ENCODE data around the gene CCM2.

The CCM2 gene

DNA sequence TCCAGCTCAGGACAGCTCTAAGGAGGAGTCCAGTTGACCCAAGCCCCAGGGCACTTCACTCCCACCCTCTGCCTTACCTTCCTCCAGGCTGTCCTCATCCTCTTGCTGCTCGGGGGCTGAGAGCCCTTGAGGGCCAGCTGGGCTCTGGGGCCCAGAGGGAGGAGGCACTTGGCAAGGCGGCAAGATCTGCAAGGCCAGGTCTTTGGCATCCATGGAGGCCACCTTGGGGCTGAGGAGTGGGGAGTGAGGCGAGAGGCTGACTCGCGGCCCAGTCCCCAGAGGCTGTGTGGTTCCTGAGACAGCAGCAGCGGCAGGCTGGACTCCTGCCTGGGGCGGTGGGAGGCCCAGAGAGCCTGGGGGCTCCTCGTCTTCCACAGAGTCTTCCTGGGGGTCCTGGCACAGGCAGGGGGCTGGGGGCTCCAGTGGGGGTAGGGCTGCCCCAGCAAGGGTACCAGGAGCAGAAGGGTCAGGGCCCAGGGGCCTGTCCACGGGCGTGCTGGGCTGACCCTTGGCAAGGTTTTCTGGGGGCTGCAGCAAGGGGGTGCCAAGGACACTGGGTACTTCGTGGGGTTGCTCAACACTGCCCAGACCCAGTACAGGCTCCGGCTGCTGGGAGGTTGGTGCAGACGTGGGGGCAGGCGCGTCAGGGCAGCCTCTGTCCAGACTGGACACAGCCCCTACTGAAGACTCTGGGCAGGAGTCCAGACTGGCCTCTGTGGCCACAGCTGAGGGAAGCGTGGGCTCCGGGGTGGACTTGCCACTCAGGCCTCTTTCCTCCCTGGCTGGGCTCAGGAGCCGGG is 82.2 kb downstream of the CCM2 start:
- no peak overlapping the region for H3K9ac ChIP-seq (ENCODE audit: low read length)
- DNase-seq (ENCODE audit: low read depth): no peak
- H3K9me3 ChIP-seq (ENCODE audit: control insufficient read depth, low read length): no peaks in the 10 kb centered on the region
- peaks cover 4% of the 10 kb centered on the region for H3K36me3 ChIP-seq (ENCODE audit: control insufficient read depth, insufficient read depth, low read length, severe bottlenecking)
- H3K4me1 ChIP-seq (ENCODE audit: control insufficient read depth, insufficient read depth, low read length): peaks cover 11% of the 10 kb centered on the region
- no peak overlapping the region for H3K4me3 ChIP-seq (ENCODE audit: low read length)
- no peaks in the 10 kb centered on the region for H3K27me3 ChIP-seq (replicated peaks; ENCODE audit: control insufficient read depth, insufficient read depth, low read length)

DNA sequence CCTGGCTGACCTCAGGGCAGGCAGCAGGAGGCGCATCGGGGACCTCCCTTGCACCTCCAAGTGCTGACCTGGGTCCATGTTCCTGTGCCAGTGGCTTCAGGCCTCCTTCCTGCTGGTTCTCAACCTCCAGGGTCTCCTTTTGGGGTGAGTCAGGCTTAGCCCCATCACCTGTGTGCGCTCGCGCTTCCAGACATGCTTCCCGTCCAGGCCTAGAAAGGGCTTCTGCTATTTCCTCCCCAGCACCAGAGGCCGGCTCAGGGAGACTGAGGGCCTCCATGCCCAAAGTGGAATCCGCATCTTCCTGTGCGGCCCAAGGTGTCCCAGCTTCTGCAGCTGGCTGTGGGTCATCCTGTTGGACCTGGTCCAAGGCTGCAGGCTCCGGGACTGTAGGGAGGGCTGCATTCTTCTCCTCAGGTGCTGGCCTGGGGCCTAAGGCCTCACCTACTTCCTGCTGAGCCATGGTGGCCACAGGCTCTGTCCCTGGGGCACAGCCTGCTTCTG is 82.9 kb downstream of the CCM2 start:
- Histone ChIP-seq H3K4me1 (ENCODE audit: control insufficient read depth, insufficient read depth, low read length) (peaks cover 11% of the 10 kb centered on the region), H3K36me3 (ENCODE audit: control insufficient read depth, insufficient read depth, low read length, severe bottlenecking) (peaks cover 4% of the 10 kb centered on the region), H3K9me3 (ENCODE audit: control insufficient read depth, low read length) (no peaks in the 10 kb centered on the region), H3K4me3 (ENCODE audit: low read length) (no peak overlapping the region), H3K27me3 (replicated peaks; ENCODE audit: control insufficient read depth, insufficient read depth, low read length) (no peaks in the 10 kb centered on the region), H3K9ac (ENCODE audit: low read length) (no peak overlapping the region)
- no peak for DNase-seq (ENCODE audit: low read depth)

DNA sequence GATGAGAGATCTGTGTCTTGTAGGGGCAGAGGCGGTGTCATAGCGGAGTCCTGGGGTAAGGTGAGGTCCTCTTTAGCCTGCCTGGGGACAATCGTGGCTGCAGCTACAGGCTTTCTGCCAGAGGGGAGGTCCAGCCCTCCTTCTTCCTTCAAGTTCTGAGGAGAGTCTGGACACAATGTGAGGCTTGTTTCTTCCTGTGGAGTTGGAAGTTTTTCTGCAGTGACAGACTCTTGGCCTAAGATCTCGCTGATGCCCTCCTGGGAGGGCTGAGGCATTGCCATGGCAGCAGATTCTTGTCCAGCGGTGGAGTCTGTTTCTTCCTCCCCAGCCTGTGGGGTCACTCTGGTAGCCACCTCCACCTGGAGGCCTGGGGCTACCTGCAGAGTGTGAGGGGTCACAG is 84.3 kb downstream of the CCM2 start:
- no peaks in the 10 kb centered on the region for H3K36me3 ChIP-seq (ENCODE audit: control insufficient read depth, insufficient read depth, low read length, severe bottlenecking)
- DNase-seq (ENCODE audit: low read depth): no peak

DNA sequence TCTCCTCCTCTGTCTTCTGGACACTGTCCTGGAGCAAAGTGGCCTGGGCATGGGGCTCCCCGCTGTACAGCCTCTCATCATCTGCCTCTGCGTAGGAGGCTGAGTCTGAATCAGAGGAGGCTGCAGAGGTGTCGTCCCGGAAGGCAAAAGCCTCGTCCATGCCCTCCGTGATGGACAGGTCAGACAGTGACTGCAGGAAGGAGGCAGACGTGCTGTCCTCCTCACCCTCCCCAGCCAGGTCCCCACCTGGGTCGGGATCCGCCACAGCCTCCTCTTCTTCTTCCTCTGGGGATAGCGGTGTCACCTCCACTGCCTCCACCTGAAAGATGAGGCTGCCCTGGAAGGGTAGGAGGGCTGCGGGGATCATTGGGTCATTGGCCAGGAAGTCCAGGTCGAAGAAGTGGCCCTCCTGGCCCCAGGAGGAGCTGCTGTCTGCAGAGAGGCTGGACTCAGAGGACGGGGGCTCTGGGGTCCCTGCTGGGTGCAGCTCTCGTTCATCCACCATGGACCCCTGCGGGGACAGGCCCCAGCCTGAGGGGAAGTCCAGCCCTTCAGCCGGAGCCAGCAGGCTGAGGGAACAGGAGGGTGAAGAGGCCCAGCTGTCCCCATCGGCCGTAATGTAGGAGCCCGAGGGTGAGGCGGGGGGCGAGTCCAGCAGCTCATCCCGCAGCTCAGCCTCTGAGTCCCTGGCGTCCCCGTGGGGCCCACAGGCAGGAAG is 85.1 kb downstream of the CCM2 start:
- DNase-seq (ENCODE audit: low read depth): no peak
- H3K4me3 ChIP-seq (ENCODE audit: low read length): no peak overlapping the region
- H3K36me3 ChIP-seq (ENCODE audit: control insufficient read depth, insufficient read depth, low read length, severe bottlenecking): no peaks in the 10 kb centered on the region
- H3K27me3 ChIP-seq (replicated peaks; ENCODE audit: control insufficient read depth, insufficient read depth, low read length): peaks cover 5% of the 10 kb centered on the region
- no peaks in the 10 kb centered on the region for H3K9me3 ChIP-seq (ENCODE audit: control insufficient read depth, low read length)
- H3K9ac ChIP-seq (ENCODE audit: low read length): no peak overlapping the region
- peaks cover 11% of the 10 kb centered on the region for H3K4me1 ChIP-seq (ENCODE audit: control insufficient read depth, insufficient read depth, low read length)

More for the DNA sequence above, 84.3 kb downstream of the CCM2 start:
- Histone ChIP-seq H3K4me3 (ENCODE audit: low read length) (no peak overlapping the region), H3K9me3 (ENCODE audit: control insufficient read depth, low read length) (no peaks in the 10 kb centered on the region), H3K27me3 (replicated peaks; ENCODE audit: control insufficient read depth, insufficient read depth, low read length) (peaks cover 1% of the 10 kb centered on the region), H3K4me1 (ENCODE audit: control insufficient read depth, insufficient read depth, low read length) (peaks cover 11% of the 10 kb centered on the region), H3K9ac (ENCODE audit: low read length) (no peak overlapping the region)

DNA sequence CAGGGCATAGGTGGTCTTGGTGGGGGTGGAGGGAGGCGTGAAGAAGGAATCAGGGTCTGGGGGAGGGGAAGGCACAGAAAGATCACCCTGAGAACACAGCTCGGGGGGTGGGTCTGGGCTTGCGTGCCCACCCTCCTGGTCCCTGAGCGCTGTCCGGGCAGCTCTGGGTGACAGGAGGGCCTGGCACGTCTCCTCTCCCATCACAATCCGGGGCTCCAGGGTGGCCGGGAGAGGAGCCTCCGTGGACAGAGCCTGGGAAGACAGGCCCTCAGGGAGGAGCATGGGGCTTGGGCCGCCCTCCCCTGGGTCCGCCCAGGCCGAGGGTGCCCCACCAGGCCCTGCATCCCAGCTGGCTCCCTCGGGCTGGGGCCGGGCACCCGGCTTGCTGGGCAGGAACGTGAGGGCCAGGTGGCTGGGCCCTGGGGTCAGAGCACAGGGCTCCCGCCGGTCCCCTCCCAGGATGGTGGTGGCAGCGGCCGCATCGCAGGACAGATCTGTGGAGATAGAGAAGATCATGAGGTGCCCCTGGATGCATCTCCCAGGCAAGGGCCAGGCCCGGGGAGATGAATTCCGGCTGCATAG is 85.7 kb downstream of the CCM2 start:
- no peak for DNase-seq (ENCODE audit: low read depth)
- Histone ChIP-seq H3K9me3 (ENCODE audit: control insufficient read depth, low read length) (no peaks in the 10 kb centered on the region), H3K4me1 (ENCODE audit: control insufficient read depth, insufficient read depth, low read length) (peaks cover 11% of the 10 kb centered on the region), H3K4me3 (ENCODE audit: low read length) (no peak overlapping the region), H3K9ac (ENCODE audit: low read length) (no peak overlapping the region), H3K27me3 (replicated peaks; ENCODE audit: control insufficient read depth, insufficient read depth, low read length) (peaks cover 5% of the 10 kb centered on the region), H3K36me3 (ENCODE audit: control insufficient read depth, insufficient read depth, low read length, severe bottlenecking) (no peaks in the 10 kb centered on the region)

DNA sequence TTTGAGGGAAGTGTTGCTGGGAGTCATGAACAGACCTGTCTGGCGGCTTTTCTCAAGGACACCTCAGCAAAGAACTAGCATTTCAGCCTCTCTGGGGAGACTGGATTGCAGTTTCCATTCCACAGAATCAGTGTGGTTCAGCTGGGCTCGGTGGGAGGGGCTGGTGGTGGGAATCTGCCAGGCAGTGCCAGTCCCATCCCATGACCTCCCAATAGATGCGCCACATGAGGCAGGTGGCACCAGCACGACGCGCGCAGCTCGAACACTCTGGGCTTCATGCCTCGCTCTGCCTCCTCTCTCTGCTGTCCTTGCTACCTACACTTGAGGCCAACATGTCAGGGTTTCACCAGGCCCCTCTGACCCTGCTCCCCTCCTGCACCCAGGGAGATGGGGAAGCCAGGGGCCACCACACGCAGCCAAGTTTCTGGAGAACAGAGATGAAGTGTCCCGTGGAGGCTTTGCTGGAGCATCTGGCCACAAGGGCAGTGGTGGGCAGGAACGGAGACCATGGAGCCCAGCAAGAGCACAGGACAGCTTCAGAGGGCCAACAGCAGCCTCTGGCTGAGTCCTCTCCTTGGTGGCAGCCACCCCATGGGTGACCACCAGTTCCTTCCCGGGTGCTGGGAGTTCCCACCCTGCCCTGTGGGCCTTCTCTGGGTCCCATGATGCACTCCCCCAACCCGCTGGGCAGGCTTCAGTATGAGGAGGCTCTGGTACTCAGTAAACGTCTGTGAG is 86.5 kb downstream of the CCM2 start:
- H3K36me3 ChIP-seq (ENCODE audit: control insufficient read depth, insufficient read depth, low read length, severe bottlenecking): no peaks in the 10 kb centered on the region
- peaks cover 11% of the 10 kb centered on the region for H3K4me1 ChIP-seq (ENCODE audit: control insufficient read depth, insufficient read depth, low read length)
- no peak for DNase-seq (ENCODE audit: low read depth)
- no peak overlapping the region for H3K4me3 ChIP-seq (ENCODE audit: low read length)
- H3K9me3 ChIP-seq (ENCODE audit: control insufficient read depth, low read length): no peaks in the 10 kb centered on the region
- H3K27me3 ChIP-seq (replicated peaks; ENCODE audit: control insufficient read depth, insufficient read depth, low read length): peaks cover 5% of the 10 kb centered on the region
- no peak overlapping the region for H3K9ac ChIP-seq (ENCODE audit: low read length)

DNA sequence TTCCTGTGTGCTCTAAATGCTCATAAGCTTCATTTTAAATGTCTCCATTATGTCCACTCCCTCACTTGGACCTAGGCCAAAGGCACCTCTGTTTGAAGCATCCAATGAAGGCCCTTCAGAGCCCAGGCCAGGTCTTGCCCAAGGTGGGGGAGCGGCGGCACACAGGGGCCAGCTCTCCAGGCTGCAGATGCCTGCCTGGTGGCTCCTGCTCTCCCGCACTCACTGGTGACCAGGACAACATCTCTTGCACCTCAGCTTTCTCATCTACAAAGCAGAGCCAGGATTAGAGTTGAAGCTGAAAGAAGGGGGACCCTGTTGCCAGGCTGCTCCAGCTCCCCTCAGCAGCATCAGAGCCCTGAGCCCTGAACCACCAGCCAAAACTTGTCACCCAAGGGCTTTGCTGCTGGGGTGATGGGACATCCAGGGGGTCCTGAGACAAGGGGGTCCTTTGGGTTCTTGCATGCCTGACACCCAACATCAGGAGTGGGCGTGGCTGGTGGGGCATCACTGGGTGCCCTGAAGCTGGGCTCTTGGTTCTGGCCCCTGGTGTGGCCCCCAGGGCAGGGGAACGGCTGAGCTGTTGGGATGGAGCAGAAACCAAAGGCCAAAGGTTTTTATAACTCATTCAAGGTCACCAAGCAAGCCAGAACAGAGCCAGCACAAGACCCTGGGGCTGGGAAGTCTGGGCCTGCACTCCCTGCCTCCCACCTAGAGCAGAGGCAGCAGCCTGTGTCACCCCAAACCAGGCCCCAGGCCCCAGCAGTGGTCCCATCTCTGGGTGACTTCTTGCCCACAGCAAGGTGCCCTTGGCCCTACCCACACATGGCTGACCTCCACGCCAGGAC is 87.5 kb downstream of the CCM2 start:
- no peak for DNase-seq (ENCODE audit: low read depth)
- Histone ChIP-seq H3K4me1 (ENCODE audit: control insufficient read depth, insufficient read depth, low read length) (peaks cover 4% of the 10 kb centered on the region), H3K9me3 (ENCODE audit: control insufficient read depth, low read length) (no peaks in the 10 kb centered on the region), H3K27me3 (replicated peaks; ENCODE audit: control insufficient read depth, insufficient read depth, low read length) (peaks cover 5% of the 10 kb centered on the region), H3K36me3 (ENCODE audit: control insufficient read depth, insufficient read depth, low read length, severe bottlenecking) (no peaks in the 10 kb centered on the region), H3K4me3 (ENCODE audit: low read length) (no peak overlapping the region), H3K9ac (ENCODE audit: low read length) (no peak overlapping the region)

DNA sequence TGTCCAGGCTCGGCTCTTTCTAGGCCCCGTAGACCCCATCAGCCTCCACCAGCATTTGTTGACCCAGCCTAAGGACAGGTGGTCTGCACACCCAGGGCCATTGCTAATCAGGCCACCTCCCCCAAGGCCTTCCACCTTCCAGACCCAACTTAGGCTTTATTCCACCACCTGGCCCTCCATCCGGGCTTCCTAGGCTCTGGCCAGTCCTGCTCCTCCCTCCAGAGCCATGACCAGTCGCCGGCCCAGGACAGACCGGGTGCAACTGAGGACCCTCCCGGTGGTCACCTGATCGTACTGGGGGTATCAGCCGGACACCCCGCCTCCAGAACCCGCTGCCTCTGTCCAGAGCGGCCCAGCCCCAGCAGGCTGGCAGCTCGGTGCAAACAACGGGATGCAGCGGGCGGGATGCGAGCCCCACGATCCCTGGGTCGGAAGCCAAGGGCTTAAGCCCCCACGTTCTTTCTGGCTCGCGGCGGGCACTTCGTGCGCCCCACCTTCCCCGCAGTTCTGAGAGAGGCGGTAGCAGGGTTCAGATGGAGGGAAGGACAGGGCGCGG is 88.2 kb downstream of the CCM2 start:
- no peaks in the 10 kb centered on the region for H3K36me3 ChIP-seq (ENCODE audit: control insufficient read depth, insufficient read depth, low read length, severe bottlenecking)
- peaks cover 6% of the 10 kb centered on the region for H3K4me1 ChIP-seq (ENCODE audit: control insufficient read depth, insufficient read depth, low read length)
- H3K9ac ChIP-seq (ENCODE audit: low read length): no peak overlapping the region
- H3K27me3 ChIP-seq (replicated peaks; ENCODE audit: control insufficient read depth, insufficient read depth, low read length): peaks cover 5% of the 10 kb centered on the region
- H3K4me3 ChIP-seq (ENCODE audit: low read length): no peak overlapping the region
- H3K9me3 ChIP-seq (ENCODE audit: control insufficient read depth, low read length): no peaks in the 10 kb centered on the region
- no peak for DNase-seq (ENCODE audit: low read depth)

DNA sequence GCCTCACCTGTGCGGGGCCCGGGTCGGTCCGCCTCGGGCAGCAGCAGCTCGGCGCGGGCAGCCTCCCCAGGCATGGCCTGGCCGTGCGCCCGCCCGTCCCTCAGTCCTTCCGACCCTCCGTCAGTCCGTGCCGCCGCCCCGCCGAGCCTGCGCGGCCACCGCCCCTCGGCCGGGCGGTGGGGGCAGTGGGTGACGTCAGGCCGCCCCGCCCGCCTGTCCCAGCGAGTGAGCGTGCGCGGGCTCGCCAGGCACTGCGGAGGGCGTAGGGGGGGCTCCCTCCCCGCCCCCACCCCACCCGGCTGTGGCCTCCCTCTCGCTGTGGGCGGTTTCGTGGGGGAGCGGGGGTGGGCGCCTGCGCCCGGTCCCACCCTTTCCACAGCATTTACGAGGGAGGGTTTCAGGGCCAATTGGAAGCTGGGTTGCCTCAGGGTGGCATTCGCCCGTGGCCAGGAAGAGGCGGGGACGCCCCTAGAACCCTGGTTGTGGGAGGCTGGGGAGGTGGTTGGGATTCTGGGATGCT is 88.9 kb downstream of the CCM2 start, which contains the start of gene NACAD:
Gene NACAD, minus strand, starts transcription at position 149 of the 520 bp plus-strand sequence. Its CDS starts 75 bp downstream, at position 74.
- Histone ChIP-seq H3K4me1 (ENCODE audit: control insufficient read depth, insufficient read depth, low read length) (peaks cover 6% of the 10 kb centered on the region), H3K36me3 (ENCODE audit: control insufficient read depth, insufficient read depth, low read length, severe bottlenecking) (no peaks in the 10 kb centered on the region), H3K27me3 (replicated peaks; ENCODE audit: control insufficient read depth, insufficient read depth, low read length) (peaks cover 5% of the 10 kb centered on the region), H3K4me3 (ENCODE audit: low read length) (peak within 1 kb of the TSS; percentile 73), H3K9me3 (ENCODE audit: control insufficient read depth, low read length) (no peaks in the 10 kb centered on the region), H3K9ac (ENCODE audit: low read length) (peak within 1 kb of the TSS; percentile 29)
- peak; percentile 78 for DNase-seq (ENCODE audit: low read depth)

DNA sequence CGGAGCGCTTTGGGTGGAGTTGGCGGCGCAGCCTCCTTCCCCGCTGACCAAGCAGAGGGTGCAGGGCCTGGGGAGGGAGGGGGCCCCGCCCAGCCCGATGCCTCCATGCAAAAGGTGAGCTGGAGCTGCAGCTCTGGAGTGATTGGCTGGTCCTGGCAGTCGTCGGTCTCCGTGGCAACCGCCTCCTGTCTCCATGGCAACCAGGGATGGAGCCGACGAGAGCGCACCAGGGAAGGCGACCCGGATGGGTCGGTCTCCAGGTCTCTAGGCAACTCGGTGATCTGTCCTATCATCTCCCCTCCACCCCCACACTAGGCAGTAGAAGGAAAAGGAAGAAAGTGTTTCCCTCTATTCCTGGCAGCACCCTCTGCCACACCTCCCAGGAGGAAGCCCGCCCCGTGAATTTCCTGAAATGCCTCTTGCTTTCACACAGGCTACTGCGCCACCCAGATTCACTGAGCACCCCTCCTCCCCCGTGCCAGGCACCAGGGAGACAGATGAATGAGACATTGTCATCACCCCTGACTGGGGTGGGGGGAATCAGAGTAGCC is 89.4 kb downstream of the CCM2 start:
- DNase-seq (ENCODE audit: low read depth): peak; percentile 65
- H3K36me3 ChIP-seq (ENCODE audit: control insufficient read depth, insufficient read depth, low read length, severe bottlenecking): no peaks in the 10 kb centered on the region
- no peak overlapping the region for H3K9ac ChIP-seq (ENCODE audit: low read length)
- H3K4me1 ChIP-seq (ENCODE audit: control insufficient read depth, insufficient read depth, low read length): peaks cover 6% of the 10 kb centered on the region
- peaks cover 5% of the 10 kb centered on the region for H3K27me3 ChIP-seq (replicated peaks; ENCODE audit: control insufficient read depth, insufficient read depth, low read length)
- peak overlapping the region; percentile 73 for H3K4me3 ChIP-seq (ENCODE audit: low read length)
- H3K9me3 ChIP-seq (ENCODE audit: control insufficient read depth, low read length): no peaks in the 10 kb centered on the region

All from adipocyte (in vitro differentiated cells).